GM12878 (cell line): ENCODE data around the gene GTPBP3. TPM values are rescaled to one million over a fixed set of nuclear protein-coding genes. Genes with fewer than 3 reads are reported as not detected.

Experiments
- ATAC-seq: fragments of 200-7000 bp; cut with Tn5 transposase; 3 replicates; pipeline ENCODE4 v1.9.1; 2020; ENCODE audit warnings: mild to moderate bottlenecking, moderate library complexity
- BruUV-seq: library from RNA; stranded (reverse); fragments of 400-500 nt; replicated peaks from 2 replicates; lab custom pipeline; 2021; lab: Mats Ljungman, UMichigan
- CTCF ChIA-PET: fragments of 300-600 bp; sonication (Branson Sonifier 250); formaldehyde crosslinking; extraction: SDS; loops from one replicate; lab custom pipeline; 2021; ENCODE audit warnings: inconsistent platforms; lab: Yijun Ruan, JAX
- POLR2A ChIA-PET: fragments of 350-600 bp; formaldehyde crosslinking; extraction: SDS; loops from one replicate; lab custom pipeline; 2021; ENCODE audit warnings: inconsistent platforms; lab: Charles Lee
- RAD21 ChIA-PET: fragments of 300-600 bp; sonication (Branson Sonifier 250); formaldehyde crosslinking; loops from one replicate; lab custom pipeline; 2023; ENCODE audit warnings: antibody characterized with exemption; ENCODE audit not compliant: unreplicated experiment; lab: Charles Lee
- SMC1A ChIA-PET: fragments of 300-600 bp; sonication (Branson Sonifier 250); formaldehyde crosslinking; loops from one replicate; lab custom pipeline; 2023; ENCODE audit not compliant: unreplicated experiment, uncharacterized antibody; lab: Charles Lee
- DNase-seq: peaks from one replicate; pipeline ENCODE4 v3.0.0-alpha.2; 2011; ENCODE audit warnings: low read depth, low spot score
- FAIRE-seq: peaks from 3 replicates; lab custom pipeline; 2011; peaks lifted over from hg19 to GRCh38; lab: Jason Lieb, UNC
- H2AFZ ChIP-seq: 2 replicates; pipeline ENCODE4 v1.6.0; 2011; ENCODE audit warnings: low read depth, low read length, control low read depth; ENCODE audit not compliant: control insufficient read depth
- H3K27ac ChIP-seq: 2 replicates; pipeline ENCODE4 v1.5.1; 2011; ENCODE audit warnings: control low read depth; ENCODE audit not compliant: control insufficient read depth, insufficient read depth
- H3K27me3 ChIP-seq, 2 experiments: replicated peaks in 1 of 2; 2 replicates each; pipeline versions ENCODE4 v1.6.0 to v1.6.1; 2011; ENCODE audit warnings: low read length in 1 of 2; ENCODE audit not compliant: control insufficient read depth in 2 of 2, insufficient read depth in 2 of 2
- H3K36me3 ChIP-seq, 2 experiments: 2 replicates each; pipeline ENCODE4 v1.5.1; 2011; ENCODE audit warnings: low read length in 1 of 2; ENCODE audit not compliant: control insufficient read depth in 2 of 2, insufficient read depth in 2 of 2
- H3K4me1 ChIP-seq: 2 replicates; pipeline ENCODE4 v1.6.1; 2011; ENCODE audit warnings: mild to moderate bottlenecking, low read length, moderate library complexity, mixed read lengths; ENCODE audit not compliant: control insufficient read depth, insufficient read depth
- H3K4me2 ChIP-seq: 2 replicates; pipeline ENCODE4 v1.6.0; 2011; ENCODE audit warnings: control low read depth; ENCODE audit not compliant: control insufficient read depth, insufficient read depth
- H3K4me3 ChIP-seq: fragments of 200-600 bp; sonication (generic); 2 replicates; pipeline ENCODE4 v1.5.1; 2016
- H3K79me2 ChIP-seq: 2 replicates; pipeline ENCODE4 v1.6.0; 2011; ENCODE audit warnings: low read length; ENCODE audit not compliant: control insufficient read depth, insufficient read depth
- H3K9ac ChIP-seq: 2 replicates; pipeline ENCODE4 v1.8.0; 2011; ENCODE audit warnings: low read length, control low read depth, mixed read lengths; ENCODE audit not compliant: control insufficient read depth, insufficient read depth
- H3K9me3 ChIP-seq: replicated peaks from 3 replicates; pipeline ENCODE4 v1.5.1; 2011; ENCODE audit warnings: mild to moderate bottlenecking, low read length; ENCODE audit not compliant: control insufficient read depth, insufficient read depth
- H4K20me1 ChIP-seq: 2 replicates; pipeline ENCODE4 v1.6.0; 2011; ENCODE audit not compliant: control insufficient read depth, insufficient read depth
- ATF3 ChIP-seq: IDR thresholded peaks from 2 replicates; pipeline ENCODE4 v1.6.1; 2011; ENCODE audit warnings: low read depth, mild to moderate bottlenecking, low read length, moderate library complexity, borderline replicate concordance; ENCODE audit errors: extremely low read depth
- BCLAF1 ChIP-seq: fragments of 450-650 bp; IDR thresholded peaks from 2 replicates; pipeline ENCODE4 v1.6.1; 2017; ENCODE audit warnings: antibody characterized with exemption, mild to moderate bottlenecking, moderate library complexity
- CBFB ChIP-seq: IDR thresholded peaks from 2 replicates; pipeline ENCODE4 v1.6.1; 2016; ENCODE audit warnings: antibody characterized with exemption, low read depth
- CBX3 ChIP-seq: fragments of 200-600 bp; sonication (generic); IDR thresholded peaks from 2 replicates; pipeline ENCODE4 v1.6.1; 2016; ENCODE audit warnings: low read depth, borderline replicate concordance
- CEBPB ChIP-seq, 2 experiments: fragments of 150-350 bp in 1 of 2; IDR thresholded peaks; 2 replicates each; pipeline ENCODE4 v1.6.1; 2012 to 2014; ENCODE audit warnings: low read depth in 2 of 2, low read length in 2 of 2, borderline replicate concordance in 1 of 2, inconsistent platforms in 1 of 2
- EZH2 ChIP-seq: IDR thresholded peaks from 2 replicates; pipeline ENCODE4 v1.6.1; 2012; ENCODE audit warnings: low read depth, mild to moderate bottlenecking, control low read depth, inconsistent platforms, low read length, borderline replicate concordance; ENCODE audit not compliant: control insufficient read depth
- FOXM1 ChIP-seq: IDR thresholded peaks from 2 replicates; pipeline ENCODE4 v1.6.1; 2012; ENCODE audit warnings: low read depth, mild to moderate bottlenecking, inconsistent platforms, low read length, moderate library complexity
- IRF5 ChIP-seq: fragments of 450-650 bp; IDR thresholded peaks from 2 replicates; pipeline ENCODE4 v1.6.1; 2017; ENCODE audit warnings: borderline replicate concordance
- MXI1 ChIP-seq: fragments of 150-350 bp; IDR thresholded peaks from 2 replicates; pipeline ENCODE4 v1.6.1; 2011; ENCODE audit warnings: low read depth, mild to moderate bottlenecking, inconsistent platforms, low read length, improper control_type of control experiment
- MYB ChIP-seq: fragments of 150-350 bp; IDR thresholded peaks from 2 replicates; pipeline ENCODE4 v1.6.1; 2014; ENCODE audit warnings: mild to moderate bottlenecking, low read depth, low read length, borderline replicate concordance
- RUNX3 ChIP-seq: IDR thresholded peaks from 2 replicates; pipeline ENCODE4 v1.6.1; 2012; ENCODE audit warnings: low read length, inconsistent platforms
- STAT1 ChIP-seq: fragments of 450-650 bp; conservative IDR thresholded peaks from 2 replicates; pipeline ENCODE4 v1.6.1; 2014; ENCODE audit warnings: antibody characterized with exemption, mild to moderate bottlenecking
- SUZ12 ChIP-seq: fragments of 200-600 bp; sonication (generic); IDR thresholded peaks from one replicate; pipeline ENCODE4 v1.6.1; 2018; ENCODE audit warnings: antibody characterized with exemption, mild to moderate bottlenecking; ENCODE audit not compliant: unreplicated experiment
- TARDBP ChIP-seq: IDR thresholded peaks from 2 replicates; pipeline ENCODE4 v1.6.1; 2016; ENCODE audit warnings: borderline replicate concordance
- TCF3 ChIP-seq: IDR thresholded peaks from 2 replicates; pipeline ENCODE4 v1.6.1; 2012; ENCODE audit warnings: low read depth, mild to moderate bottlenecking, low read length, borderline replicate concordance; ENCODE audit not compliant: insufficient read depth
- YY1 ChIP-seq: IDR thresholded peaks from 2 replicates; pipeline ENCODE4 v1.6.1; 2011; ENCODE audit warnings: low read depth, mild to moderate bottlenecking, low read length
- ZNF207 ChIP-seq: fragments of 450-650 bp; IDR thresholded peaks from 2 replicates; pipeline ENCODE4 v1.6.1; 2014; ENCODE audit warnings: antibody characterized with exemption, mild to moderate bottlenecking, borderline replicate concordance
- ZNF384 ChIP-seq: IDR thresholded peaks from 2 replicates; pipeline ENCODE4 v1.6.1; 2012; ENCODE audit warnings: low read depth, mild to moderate bottlenecking, low read length, improper control_type of control experiment, borderline replicate concordance
- WGBS: methylation state at CpG from one replicate; pipeline ENCODE4 v1.1.6; 2016; ENCODE audit warnings: low lambda C conversion rate; ENCODE audit not compliant: insufficient replicate concordance, insufficient coverage; ENCODE audit errors: missing lambda C conversion rate; 5-methylcytosine and 5-hydroxymethylcytosine counted together
- in situ Hi-C: fragments of 300-500 bp; cut with MboI; formaldehyde crosslinking; loops from 9 replicates; pipeline ENCODE4 v1.14.3; 2018; ENCODE audit warnings: mixed read lengths
- intact Hi-C: fragments of 100-400 bp; cut with micrococcal nuclease; formaldehyde crosslinking; loops from one replicate; pipeline ENCODE4 v1.14.2; 2022; ENCODE audit not compliant: unreplicated experiment
- polyA plus RNA-seq, 11 experiments: library from polyadenylated mRNA; depleted of rRNA in 4 of 11; unstranded in 6 of 11; stranded (reverse) in 5 of 11; fragments of >200 nt; fragmentation: Nextera tagmentation in 4 of 11; fragmentation: Illumina TruSeq in 1 of 11; extraction: Ambion mirVana in 4 of 11; extraction: Trizol in 1 of 11; gene quantifications; 1 replicate in 1 of 11; 2 replicates in 10 of 11; pipeline versions ENCODE4 v1.2.1 to v1.2.3, GENCODE V29; 2011 to 2016; ENCODE audit warnings: inconsistent platforms in 2 of 11, missing spikeins in 2 of 11, low read depth in 1 of 11
- total RNA-seq, 4 experiments: library from RNA; depleted of rRNA in 3 of 4; stranded (reverse); fragments of >200 nt in 3 of 4; fragmentation: Illumina TruSeq in 1 of 4; extraction: Trizol in 1 of 4; gene quantifications; 2 replicates each; pipeline versions ENCODE4 v1.2.1 to v1.2.3, GENCODE V29; 2013 to 2021

GTPBP3 gene
- total and polyA plus RNA-seq, 10 of the 15 experiments (the other 5 are each of a cell fraction or from before 2014, with no cell fraction given): 2.9 to 46.8 (median 15.4) TPM

- FAIRE-seq: peak; percentile 96
- in situ Hi-C loops: no loop called here
- no peaks in the 10 kb centered on the region for H3K27me3 ChIP-seq
- TF ChIP-seq CBX3 (no peak), MYB (peak; percentile 59; the same call in 1 of the 2 replicates), FOXM1 (no peak), BCLAF1 (no peak), YY1 (no peak; the same call in 1 of the 2 replicates), MXI1 (peak; percentile 52), IRF5 (no peak), EZH2 (no peak), TARDBP (no peak), STAT1 (0 out of 2 replicates have a peak, but pooled peaks have one; percentile 43), SUZ12 (no peak), TCF3 (peak; percentile 100), ZNF207 (0 out of 2 replicates have a peak, but pooled peaks have one; percentile 65), CBFB (no peak), CEBPB (IDR thresholded peaks at IDR 0.05; ENCODE audit: borderline replicate concordance in 1 of 2, low read depth in 2 of 2, low read length in 2 of 2) (no peak), ZNF384 (no peak), ATF3 (0 out of 2 replicates have a peak, but pooled peaks have one; percentile 31), RUNX3 (0 out of 2 replicates have a peak, but pooled peaks have one; percentile 56)
These were observed 31.7 kb upstream of the GTPBP3 start, which contains the start of gene MRPL34 for GRCh38 chr19:17305517-17306284. TSS of gene MRPL34 (plus strand) at chr19:17305872. CDS start at chr19:17305893, 21 bp downstream.

More at GRCh38 chr19:17305517-17306284, 31.7 kb upstream of the GTPBP3 start, which contains the start of gene MRPL34:
- intact Hi-C loops: loop anchor here (10.0 kb wide), 1 partner anchor 411 kb away; no protein-coding TSS in a partner anchor
- Histone ChIP-seq H3K4me2 (peak within 1 kb of the TSS; percentile 88), H3K27ac (peak within 1 kb of the TSS; percentile 84), H2AFZ (peak within 1 kb of the TSS; percentile 98), H3K9me3 (no peaks in the 10 kb centered on the region), H4K20me1 (peaks cover 3% of the 10 kb centered on the region; the same call in 1 of the 2 replicates), H3K4me1 (peaks cover 22% of the 10 kb centered on the region), H3K9ac (peak within 1 kb of the TSS; percentile 84), H3K79me2 (peaks cover 24% of the 10 kb centered on the region), H3K36me3 (no peaks in the 10 kb centered on the region), H3K4me3 (peak within 1 kb of the TSS; percentile 83)
- WGBS: under 1% methylated on average over 53 of the region's 55 CpGs
- CTCF ChIA-PET: interaction anchor here (0.7 to 5.0 kb wide), 16 partner anchors 9 to 180 kb away, joined by 3 to 43 read pairs (median 4); partner anchors contain the start of genes ANO8, BABAM1 and BST2
- SMC1A ChIA-PET: interaction anchor here (0.8 to 2.1 kb wide), 9 partner anchors 11 to 146 kb away, joined by 3 to 8 read pairs (median 4); partner anchors contain the start of genes ANO8 and MVB12A
- peak; percentile 99 for DNase-seq
- POLR2A ChIA-PET: interaction anchor here (0.6 to 2.9 kb wide), 22 partner anchors 13 to 1248 kb away, joined by 3 to 12 read pairs (median 4); partner anchors contain the start of genes ANO8 and BST2
- BruUV-seq: TSS peak; percentile 67
- RAD21 ChIA-PET: interaction anchor here (0.5 to 1.3 kb wide), 12 partner anchors 9 to 254 kb away, joined by 3 to 14 read pairs (median 4); partner anchors contain the start of genes ANO8, BABAM1 and MVB12A
- ATAC-seq: peak; percentile 79
